HCT116 (cell line): ENCODE results near the gene CCR6. TPM values are rescaled to one million over a fixed set of nuclear protein-coding genes. Genes with fewer than 3 reads are reported as not detected.

ENCODE experiments used
- ATAC-seq: fragments of 200-7000 bp; cut with Tn5 transposase; 2 replicates; pipeline ENCODE4 v1.9.1; 2020; ENCODE audit warnings: mild to moderate bottlenecking, moderate library complexity
- BruUV-seq: library from RNA; stranded (reverse); fragments of 400-500 nt; replicated peaks from 2 replicates; lab custom pipeline; 2021; lab: Mats Ljungman, UMichigan
- CTCF ChIA-PET: fragments of 300-600 bp; sonication (Branson Sonifier 250); formaldehyde crosslinking; loops from one replicate; lab custom pipeline; 2021; ENCODE audit warnings: antibody characterized with exemption; lab: Charles Lee
- POLR2A ChIA-PET: fragments of 300-600, 350-600 bp; sonication (Branson Sonifier 250); formaldehyde crosslinking; loops from one replicate; lab custom pipeline; 2021; ENCODE audit warnings: antibody characterized with exemption; lab: Charles Lee
- RAD21 ChIA-PET, 2 experiments: fragments of 300-600 bp; sonication (Branson Sonifier 250); formaldehyde crosslinking; loops; one replicate each; lab custom pipeline; 2023; ENCODE audit warnings: low total read pairs in 2 of 2; ENCODE audit not compliant: uncharacterized antibody in 2 of 2, unreplicated experiment in 2 of 2, low non-redundant PET in 1 of 2; lab: Charles Lee
- DNase-seq: peaks from one replicate; pipeline ENCODE4 v3.0.0-alpha.2; 2010; ENCODE audit warnings: low read depth, low spot score
- H2AFZ ChIP-seq: fragments of 200-600 bp; shearing (Covaris generic), sonication (generic); 2 replicates; pipeline ENCODE4 v1.6.1; 2017; ENCODE audit warnings: low read depth, mixed run types, mixed read lengths, antibody characterized with exemption, low read length; ENCODE audit not compliant: poor library complexity, severe bottlenecking
- H3K27ac ChIP-seq: 2 replicates; pipeline ENCODE4 v1.5.1; 2012; ENCODE audit warnings: low read depth, low read length
- H3K27me3 ChIP-seq: fragments of 200-600 bp; sonication (generic); 2 replicates; pipeline ENCODE4 v1.6.1; 2016; ENCODE audit warnings: mixed run types, low read length, mixed read lengths; ENCODE audit not compliant: insufficient read depth
- H3K36me3 ChIP-seq, 2 experiments: fragments of 200-500 bp in 1 of 2; fragments of 200-600 bp in 1 of 2; sonication (Bioruptor generic) in 1 of 2; sonication (generic) in 1 of 2; 2 replicates each; pipeline versions ENCODE4 v1.5.1 to v1.6.1; 2014 to 2016; ENCODE audit warnings: low read length in 2 of 2, inconsistent platforms in 1 of 2, mixed read lengths in 1 of 2, mixed run types in 1 of 2; ENCODE audit not compliant: insufficient read depth in 2 of 2, control insufficient read depth in 1 of 2
- H3K4me1 ChIP-seq, 2 experiments: fragments of 200-600 bp in 1 of 2; sonication (generic) in 1 of 2; 2 replicates each; pipeline versions ENCODE4 v1.5.1 to v1.6.1; 2012 to 2017; ENCODE audit warnings: low read length in 2 of 2, inconsistent platforms in 1 of 2, mild to moderate bottlenecking in 1 of 2, mixed read lengths in 1 of 2, mixed run types in 1 of 2, moderate library complexity in 1 of 2; ENCODE audit not compliant: insufficient read depth in 2 of 2, control insufficient read depth in 1 of 2
- H3K4me2 ChIP-seq: fragments of 200-600 bp; sonication (generic); 2 replicates; pipeline ENCODE4 v1.6.1; 2017; ENCODE audit warnings: mixed run types, low read length, mixed read lengths
- H3K4me3 ChIP-seq, 2 experiments: fragments of 200-600 bp in 1 of 2; sonication (generic) in 1 of 2; replicated peaks in 1 of 2; 2 replicates each; pipeline ENCODE4 v1.5.1; 2011 to 2016; ENCODE audit warnings: low read length in 2 of 2, control low read depth in 1 of 2, low read depth in 1 of 2, mild to moderate bottlenecking in 1 of 2, mixed read lengths in 1 of 2, mixed run types in 1 of 2
- H3K79me2 ChIP-seq: fragments of 200-600 bp; sonication (generic); 2 replicates; pipeline ENCODE4 v1.6.1; 2017; ENCODE audit warnings: mild to moderate bottlenecking, mixed run types, low read length, moderate library complexity, mixed read lengths; ENCODE audit not compliant: insufficient read depth
- H3K9ac ChIP-seq: fragments of 200-600 bp; sonication (generic); 2 replicates; pipeline ENCODE4 v1.6.1; 2016; ENCODE audit warnings: low read length, mixed read lengths
- H3K9me2 ChIP-seq: fragments of 200-600 bp; sonication (generic), shearing (Covaris generic); 2 replicates; pipeline ENCODE4 v1.6.1; 2017; ENCODE audit warnings: mixed run types, mild to moderate bottlenecking, moderate library complexity; ENCODE audit not compliant: insufficient read depth
- H3K9me3 ChIP-seq, 2 experiments: fragments of 200-500 bp in 1 of 2; fragments of 200-600 bp in 1 of 2; sonication (Bioruptor generic) in 1 of 2; sonication (generic) in 1 of 2; 2 replicates each; pipeline ENCODE4 v1.6.1; 2014 to 2017; ENCODE audit warnings: low read length in 2 of 2, mixed read lengths in 2 of 2, inconsistent platforms in 1 of 2, low read depth in 1 of 2, mild to moderate bottlenecking in 1 of 2, mixed run types in 1 of 2, moderate library complexity in 1 of 2; ENCODE audit not compliant: control insufficient read depth in 1 of 2, insufficient read depth in 1 of 2
- H4K20me1 ChIP-seq: fragments of 200-600 bp; sonication (generic), shearing (Covaris generic); 2 replicates; pipeline ENCODE4 v1.6.1; 2017; ENCODE audit warnings: mixed run types, mild to moderate bottlenecking, moderate library complexity; ENCODE audit not compliant: insufficient read depth
- ATF3 ChIP-seq: IDR thresholded peaks from 2 replicates; pipeline ENCODE4 v1.6.1; 2012
- CBX3 ChIP-seq: IDR thresholded peaks from 2 replicates; pipeline ENCODE4 v1.6.1; 2012; ENCODE audit warnings: low read depth
- CTCF ChIP-seq, 3 experiments: fragments of 200-600 bp in 1 of 3; sonication (generic) in 1 of 3; IDR thresholded peaks in 2 of 3; conservative IDR thresholded peaks in 1 of 3; 2 replicates each; pipeline ENCODE4 v1.5.1; 2012 to 2017; ENCODE audit warnings: low read depth in 2 of 3, low read length in 2 of 3, antibody characterized with exemption in 1 of 3, borderline replicate concordance in 1 of 3, control low read depth in 1 of 3, mild to moderate bottlenecking in 1 of 3, mixed read lengths in 1 of 3, mixed run types in 1 of 3, moderate library complexity in 1 of 3; ENCODE audit not compliant: insufficient read depth in 1 of 3
- EZH2phosphoT487 ChIP-seq: fragments of 200-600 bp; IDR thresholded peaks from 2 replicates; pipeline ENCODE4 v1.6.1; 2018; ENCODE audit warnings: antibody characterized with exemption, borderline replicate concordance
- FOSL1 ChIP-seq: IDR thresholded peaks from 2 replicates; pipeline ENCODE4 v1.6.1; 2012; ENCODE audit warnings: low read depth
- POLR2AphosphoS5 ChIP-seq: IDR thresholded peaks from 2 replicates; pipeline ENCODE4 v1.6.1; 2011; ENCODE audit warnings: mild to moderate bottlenecking, low read depth, low read length, moderate library complexity
- RAD21 ChIP-seq: IDR thresholded peaks from 2 replicates; pipeline ENCODE4 v1.6.1; 2012; ENCODE audit warnings: low read depth, mild to moderate bottlenecking
- SIN3A ChIP-seq: IDR thresholded peaks from 2 replicates; pipeline ENCODE4 v1.6.1; 2012; ENCODE audit warnings: low read depth
- SRF ChIP-seq: IDR thresholded peaks from 2 replicates; pipeline ENCODE4 v1.6.1; 2012; ENCODE audit warnings: low read depth
- TCF7L2 ChIP-seq: IDR thresholded peaks from 2 replicates; pipeline ENCODE4 v1.7.0; 2011; ENCODE audit warnings: borderline replicate concordance, inconsistent platforms; ENCODE audit not compliant: insufficient read depth, insufficient read length; ENCODE audit errors: extremely low read depth
- YY1 ChIP-seq: IDR thresholded peaks from 2 replicates; pipeline ENCODE4 v1.6.1; 2011; ENCODE audit warnings: low read length, low read depth, moderate library complexity, mild to moderate bottlenecking; ENCODE audit not compliant: insufficient replicate concordance; ENCODE audit errors: extremely low read depth
- ZBTB33 ChIP-seq: IDR thresholded peaks from 2 replicates; pipeline ENCODE4 v1.6.1; 2011; ENCODE audit warnings: mild to moderate bottlenecking, low read length, moderate library complexity; ENCODE audit not compliant: insufficient replicate concordance; ENCODE audit errors: extremely low read depth
- ZFX ChIP-seq: fragments of 450-650 bp; IDR thresholded peaks from 2 replicates; pipeline ENCODE4 v1.6.1; 2017
- ZNF274 ChIP-seq: fragments of 200-500 bp; sonication (Bioruptor generic); IDR thresholded peaks from 2 replicates; pipeline ENCODE4 v1.6.1; 2014; ENCODE audit warnings: mild to moderate bottlenecking, low read depth, low read length, inconsistent platforms
- intact Hi-C: fragments of 100-400 bp; cut with micrococcal nuclease; formaldehyde crosslinking; loops from 2 replicates; pipeline ENCODE4 v1.10.0; 2022
- total RNA-seq: library from RNA; stranded (reverse); gene quantifications from one replicate; pipeline ENCODE4 v1.2.1, GENCODE V29; 2021; ENCODE audit not compliant: unreplicated experiment

CCR6 gene
- total RNA-seq, 1 experiment from 2014 or later, result not detected

- no peaks in the 10 kb centered on the region for H3K4me1 ChIP-seq
- H3K9ac ChIP-seq, result no peak overlapping the region
- no peak for ATAC-seq
- DNase-seq, result no peak
- H3K27me3 ChIP-seq, result peaks cover 10% of the 10 kb centered on the region; the same call in 1 of the 2 replicates
- TF ChIP-seq FOSL1, result no peak
- no peak for TF ChIP-seq EZH2phosphoT487
- TF ChIP-seq YY1, result no peak
- no peak for TF ChIP-seq SIN3A
- no peak for TF ChIP-seq CTCF (IDR thresholded peaks at IDR 0.05 in 2 of 3, conservative IDR thresholded peaks at IDR 0.05 in 1 of 3; ENCODE audit: borderline replicate concordance in 1 of 3, insufficient read depth in 1 of 3, low read depth in 2 of 3, low read length in 2 of 3)
- TF ChIP-seq TCF7L2, result no peak
- no peak for TF ChIP-seq ZBTB33
- no peak for TF ChIP-seq ZNF274
- no peak for TF ChIP-seq POLR2AphosphoS5
- TF ChIP-seq SRF, result no peak
- no peak for TF ChIP-seq ZFX
- no peak for TF ChIP-seq ATF3
- no peak for TF ChIP-seq CBX3
- TF ChIP-seq RAD21, result no peak
- POLR2A ChIA-PET, result no interaction called here
- CTCF ChIA-PET, result no interaction called here
- no peak overlapping the region for H3K4me3 ChIP-seq
- RAD21 ChIA-PET, result no interaction called here
- H3K9me2 ChIP-seq, result no peaks in the 10 kb centered on the region
- H3K36me3 ChIP-seq, result no peaks in the 10 kb centered on the region
- H3K27ac ChIP-seq, result no peak overlapping the region
- no peaks in the 10 kb centered on the region for H3K79me2 ChIP-seq
- no peak overlapping the region for H2AFZ ChIP-seq
- H3K4me2 ChIP-seq, result no peak overlapping the region
- BruUV-seq, result no TSS peak
- no peaks in the 10 kb centered on the region for H4K20me1 ChIP-seq
- intact Hi-C loops, result no loop called here
- no peaks in the 10 kb centered on the region for H3K9me3 ChIP-seq
These were observed 43.0 kb upstream of the CCR6 start for GRCh38 chr6:167079853-167080297.
